ENCODE data around the gene LRR1. TPM values are rescaled to one million over a fixed set of nuclear protein-coding genes. Genes with fewer than 3 reads are reported as not detected.

LRR1 gene, protein sequence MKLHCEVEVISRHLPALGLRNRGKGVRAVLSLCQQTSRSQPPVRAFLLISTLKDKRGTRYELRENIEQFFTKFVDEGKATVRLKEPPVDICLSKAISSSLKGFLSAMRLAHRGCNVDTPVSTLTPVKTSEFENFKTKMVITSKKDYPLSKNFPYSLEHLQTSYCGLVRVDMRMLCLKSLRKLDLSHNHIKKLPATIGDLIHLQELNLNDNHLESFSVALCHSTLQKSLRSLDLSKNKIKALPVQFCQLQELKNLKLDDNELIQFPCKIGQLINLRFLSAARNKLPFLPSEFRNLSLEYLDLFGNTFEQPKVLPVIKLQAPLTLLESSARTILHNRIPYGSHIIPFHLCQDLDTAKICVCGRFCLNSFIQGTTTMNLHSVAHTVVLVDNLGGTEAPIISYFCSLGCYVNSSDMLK
- 26.4 TPM for polyA plus RNA-seq (2012; ENCODE audit: low read depth, missing spikeins)

GRCh38 chr14:49598485-49599300 is at the start of gene LRR1:
Gene LRR1, plus strand, starts transcription at chr14:49598940. Its CDS starts 81 bp downstream, at chr14:49599021.
- peak; percentile 55 for DNase-seq (ENCODE audit: insufficient read length, low spot score)
- FAIRE-seq: peak; percentile 90
- TF ChIP-seq PAX5 (IDR thresholded peaks at IDR 0.05; ENCODE audit: insufficient read depth, low read length, severe bottlenecking): no peak
- TF ChIP-seq SPI1 (IDR thresholded peaks at IDR 0.05; ENCODE audit: low read depth, low read length): no peak
- TF ChIP-seq POLR2AphosphoS5 (IDR thresholded peaks at IDR 0.05; ENCODE audit: low read depth, low read length): peak; percentile 94
- peak; percentile 49 for TF ChIP-seq POU2F2 (IDR thresholded peaks at IDR 0.05; ENCODE audit: low read depth, low read length)
- peak; percentile 86 for TF ChIP-seq POLR2A (IDR thresholded peaks at IDR 0.05; ENCODE audit: low read depth, low read length)
- peak; percentile 95 for TF ChIP-seq TAF1 (IDR thresholded peaks at IDR 0.05; ENCODE audit: low read depth, low read length)

- FAIRE-seq (no peak), DNase-seq (ENCODE audit: insufficient read length, low spot score) (no peak)
- TF ChIP-seq PAX5 (IDR thresholded peaks at IDR 0.05; ENCODE audit: insufficient read depth, low read length, severe bottlenecking): no peak
- no peak for TF ChIP-seq TAF1 (IDR thresholded peaks at IDR 0.05; ENCODE audit: low read depth, low read length)
- TF ChIP-seq SPI1 (IDR thresholded peaks at IDR 0.05; ENCODE audit: low read depth, low read length): no peak
- TF ChIP-seq POLR2A (IDR thresholded peaks at IDR 0.05; ENCODE audit: low read depth, low read length): no peak
- TF ChIP-seq POLR2AphosphoS5 (IDR thresholded peaks at IDR 0.05; ENCODE audit: low read depth, low read length): no peak
- TF ChIP-seq POU2F2 (IDR thresholded peaks at IDR 0.05; ENCODE audit: low read depth, low read length): no peak
These were observed 49.3 kb upstream of the LRR1 start for GRCh38 chr14:49549446-49549845.

DNA sequence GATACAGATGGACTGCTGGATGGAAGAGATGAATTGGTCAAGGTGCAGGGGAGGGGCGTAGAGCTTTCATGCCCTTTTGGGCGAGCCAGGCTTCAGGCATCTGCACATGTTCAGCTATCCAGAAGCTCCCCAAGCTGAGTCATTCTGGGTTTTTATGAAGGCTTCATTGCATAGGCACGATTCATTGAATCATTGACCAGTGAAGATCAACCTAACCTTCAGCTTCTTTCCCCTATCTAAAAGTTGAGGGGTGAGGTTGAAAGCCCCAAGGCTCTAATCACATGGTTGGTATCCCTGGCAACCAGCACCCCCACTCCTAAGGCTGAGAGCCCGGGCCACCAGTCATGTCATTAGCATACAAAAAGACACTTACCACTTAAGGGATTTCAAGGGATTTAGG is 48.9 kb upstream of the LRR1 start:
- no peak for DNase-seq (ENCODE audit: insufficient read length, low spot score)
- FAIRE-seq: no peak
- TF ChIP-seq SPI1 (IDR thresholded peaks at IDR 0.05; ENCODE audit: low read depth, low read length) (no peak), POLR2AphosphoS5 (IDR thresholded peaks at IDR 0.05; ENCODE audit: low read depth, low read length) (no peak), TAF1 (IDR thresholded peaks at IDR 0.05; ENCODE audit: low read depth, low read length) (no peak), POLR2A (IDR thresholded peaks at IDR 0.05; ENCODE audit: low read depth, low read length) (no peak), POU2F2 (IDR thresholded peaks at IDR 0.05; ENCODE audit: low read depth, low read length) (no peak), PAX5 (IDR thresholded peaks at IDR 0.05; ENCODE audit: insufficient read depth, low read length, severe bottlenecking) (no peak)

GRCh38 chr14:49550286-49551184 is 48.2 kb upstream of the LRR1 start:
- TF ChIP-seq SPI1 (IDR thresholded peaks at IDR 0.05; ENCODE audit: low read depth, low read length): no peak
- TF ChIP-seq POLR2AphosphoS5 (IDR thresholded peaks at IDR 0.05; ENCODE audit: low read depth, low read length): no peak
- TF ChIP-seq PAX5 (IDR thresholded peaks at IDR 0.05; ENCODE audit: insufficient read depth, low read length, severe bottlenecking): no peak
- no peak for TF ChIP-seq TAF1 (IDR thresholded peaks at IDR 0.05; ENCODE audit: low read depth, low read length)
- TF ChIP-seq POLR2A (IDR thresholded peaks at IDR 0.05; ENCODE audit: low read depth, low read length): no peak
- TF ChIP-seq POU2F2 (IDR thresholded peaks at IDR 0.05; ENCODE audit: low read depth, low read length): no peak
- DNase-seq (ENCODE audit: insufficient read length, low spot score) (no peak), FAIRE-seq (no peak)

DNA sequence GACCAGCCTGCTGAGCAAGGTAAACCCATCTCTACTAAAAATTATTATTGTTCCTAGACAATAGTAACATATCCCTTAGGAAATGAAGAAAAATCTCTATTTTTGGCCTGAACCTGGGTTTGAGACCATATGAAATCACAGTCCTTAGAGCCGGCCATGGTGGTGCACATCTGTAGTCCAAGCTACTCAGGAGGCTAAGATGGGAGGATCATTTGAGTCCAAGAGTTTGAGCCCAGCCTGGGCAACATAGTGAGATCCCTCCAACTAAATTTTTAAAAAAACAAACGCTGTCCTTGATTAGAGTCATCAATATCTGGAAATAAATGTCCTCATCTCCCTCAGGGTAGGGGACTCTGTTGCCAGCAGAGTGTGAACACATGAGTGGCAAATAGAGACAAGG is 47.2 kb upstream of the LRR1 start:
- DNase-seq (ENCODE audit: insufficient read length, low spot score): no peak
- TF ChIP-seq PAX5 (IDR thresholded peaks at IDR 0.05; ENCODE audit: insufficient read depth, low read length, severe bottlenecking): no peak
- no peak for TF ChIP-seq POU2F2 (IDR thresholded peaks at IDR 0.05; ENCODE audit: low read depth, low read length)
- no peak for TF ChIP-seq POLR2AphosphoS5 (IDR thresholded peaks at IDR 0.05; ENCODE audit: low read depth, low read length)
- TF ChIP-seq SPI1 (IDR thresholded peaks at IDR 0.05; ENCODE audit: low read depth, low read length): no peak
- TF ChIP-seq POLR2A (IDR thresholded peaks at IDR 0.05; ENCODE audit: low read depth, low read length): no peak
- TF ChIP-seq TAF1 (IDR thresholded peaks at IDR 0.05; ENCODE audit: low read depth, low read length): no peak
- FAIRE-seq: no peak

- FAIRE-seq (no peak), DNase-seq (ENCODE audit: insufficient read length, low spot score) (no peak)
- no peak for TF ChIP-seq TAF1 (IDR thresholded peaks at IDR 0.05; ENCODE audit: low read depth, low read length)
These were observed 45.6 kb upstream of the LRR1 start for GRCh38 chr14:49553106-49553505.

DNA sequence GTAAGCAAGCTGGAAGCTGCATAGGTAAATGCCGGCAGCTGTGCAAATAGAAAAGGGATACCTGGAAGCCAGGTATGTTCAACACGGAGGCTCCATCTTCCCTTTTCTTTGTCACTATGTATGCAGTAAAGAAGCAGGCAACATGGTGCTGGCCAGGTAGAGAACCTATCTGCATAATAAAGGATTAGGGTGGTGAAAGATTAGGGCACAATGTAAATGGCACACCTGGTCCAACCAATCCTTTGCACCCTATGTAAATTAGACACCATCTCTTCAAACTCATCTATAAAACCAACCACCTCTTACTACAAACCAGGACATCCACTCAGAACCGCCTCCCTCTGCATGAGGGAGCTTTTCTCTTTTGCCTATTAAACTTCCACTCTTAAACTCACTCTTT is 44.8 kb upstream of the LRR1 start:
- DNase-seq (ENCODE audit: insufficient read length, low spot score) (no peak), FAIRE-seq (no peak)
- no peak for TF ChIP-seq PAX5 (IDR thresholded peaks at IDR 0.05; ENCODE audit: insufficient read depth, low read length, severe bottlenecking)
- TF ChIP-seq POU2F2 (IDR thresholded peaks at IDR 0.05; ENCODE audit: low read depth, low read length): no peak
- no peak for TF ChIP-seq SPI1 (IDR thresholded peaks at IDR 0.05; ENCODE audit: low read depth, low read length)
- no peak for TF ChIP-seq POLR2A (IDR thresholded peaks at IDR 0.05; ENCODE audit: low read depth, low read length)
- TF ChIP-seq TAF1 (IDR thresholded peaks at IDR 0.05; ENCODE audit: low read depth, low read length): no peak
- TF ChIP-seq POLR2AphosphoS5 (IDR thresholded peaks at IDR 0.05; ENCODE audit: low read depth, low read length): no peak

DNA sequence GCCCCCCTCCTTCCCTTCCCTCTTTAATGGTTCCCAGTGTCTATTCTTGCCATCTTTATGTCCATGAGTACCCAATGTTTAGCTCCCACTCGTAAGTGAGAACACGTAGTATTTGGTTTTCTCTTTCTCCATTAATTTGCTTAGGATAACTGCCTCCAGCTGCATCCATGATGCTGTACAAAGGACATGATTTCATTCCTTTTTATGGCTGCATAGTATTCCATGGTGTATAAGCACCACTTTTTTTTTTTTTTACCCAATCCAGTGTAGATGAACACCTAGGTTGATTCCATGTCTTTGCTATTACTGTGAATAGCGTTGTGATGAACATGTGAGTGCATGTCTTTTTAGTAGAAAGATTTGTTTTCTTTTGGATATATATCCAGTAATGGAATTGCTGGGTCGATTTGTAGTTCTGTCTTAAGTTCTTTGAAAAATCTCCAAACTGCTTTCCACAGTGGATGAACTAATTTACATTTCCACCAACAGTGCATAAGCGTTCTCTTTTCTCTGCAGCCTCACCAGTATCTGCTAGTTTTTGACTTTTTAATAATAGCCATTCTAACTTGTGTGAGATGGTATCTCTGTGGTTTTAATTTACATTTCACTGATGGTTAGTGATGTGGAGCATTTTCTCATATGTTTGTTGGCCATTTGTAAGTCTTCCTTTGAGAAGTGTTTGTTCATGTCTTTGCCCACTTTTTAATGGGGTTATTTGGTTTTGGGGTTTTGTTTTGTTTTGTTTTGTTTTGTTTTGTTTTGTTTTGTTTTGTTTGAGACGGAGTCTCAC is 38.6 kb upstream of the LRR1 start:
- DNase-seq (ENCODE audit: insufficient read length, low spot score): no peak
- no peak for TF ChIP-seq POLR2A (IDR thresholded peaks at IDR 0.05; ENCODE audit: low read depth, low read length)
- TF ChIP-seq POU2F2 (IDR thresholded peaks at IDR 0.05; ENCODE audit: low read depth, low read length): no peak
- TF ChIP-seq SPI1 (IDR thresholded peaks at IDR 0.05; ENCODE audit: low read depth, low read length): no peak
- FAIRE-seq: no peak
